D721Med (cell line): ENCODE measurements around the gene MBLAC1.

Experiments
- DNase-seq: peaks from one replicate; pipeline ENCODE4 v3.0.0; 2011; ENCODE audit warnings: low spot score; ENCODE audit not compliant: insufficient read length
- FAIRE-seq: peaks from 2 replicates; lab custom pipeline; 2011; peaks lifted over from hg19 to GRCh38; lab: Jason Lieb, UNC
- CTCF ChIP-seq: IDR thresholded peaks from 2 replicates; pipeline ENCODE4 v1.5.1; 2012; ENCODE audit warnings: mild to moderate bottlenecking, control low read depth; ENCODE audit not compliant: insufficient read depth; ENCODE audit errors: missing control alignments

MBLAC1 gene

GRCh38 chr7:100106633-100107032 is 20.1 kb upstream of the MBLAC1 start:
- no peak for FAIRE-seq
- no peak for DNase-seq
- no peak for TF ChIP-seq CTCF

- DNase-seq = no peak
- FAIRE-seq = no peak
- no peak for TF ChIP-seq CTCF
Observed at GRCh38 chr7:100107125-100107737, 19.5 kb upstream of the MBLAC1 start.

- no peak for FAIRE-seq
- no peak for TF ChIP-seq CTCF
Observed at GRCh38 chr7:100107890-100108289, 18.9 kb upstream of the MBLAC1 start.

GRCh38 chr7:100109521-100110163 is 17.1 kb upstream of the MBLAC1 start:
- DNase-seq (no peak), FAIRE-seq (no peak)
- no peak for TF ChIP-seq CTCF

More at GRCh38 chr7:100107890-100108289, 18.9 kb upstream of the MBLAC1 start:
- DNase-seq = no peak

GRCh38 chr7:100111156-100111555 is 15.6 kb upstream of the MBLAC1 start:
- DNase-seq (no peak), FAIRE-seq (no peak)
- no peak for TF ChIP-seq CTCF

- TF ChIP-seq CTCF = no peak
- FAIRE-seq (no peak), DNase-seq (no peak)
Observed at GRCh38 chr7:100111914-100112313, 14.9 kb upstream of the MBLAC1 start.

- no peak for TF ChIP-seq CTCF
- FAIRE-seq (no peak), DNase-seq (no peak)
Observed at GRCh38 chr7:100115026-100115425, 11.7 kb upstream of the MBLAC1 start.
